Measurements from ENCODE around the gene WDR48.

WDR48 gene

GRCh38 chr3:39103324-39103693 is 51.5 kb downstream of the WDR48 start:
- no peak for DNase-seq

DNA sequence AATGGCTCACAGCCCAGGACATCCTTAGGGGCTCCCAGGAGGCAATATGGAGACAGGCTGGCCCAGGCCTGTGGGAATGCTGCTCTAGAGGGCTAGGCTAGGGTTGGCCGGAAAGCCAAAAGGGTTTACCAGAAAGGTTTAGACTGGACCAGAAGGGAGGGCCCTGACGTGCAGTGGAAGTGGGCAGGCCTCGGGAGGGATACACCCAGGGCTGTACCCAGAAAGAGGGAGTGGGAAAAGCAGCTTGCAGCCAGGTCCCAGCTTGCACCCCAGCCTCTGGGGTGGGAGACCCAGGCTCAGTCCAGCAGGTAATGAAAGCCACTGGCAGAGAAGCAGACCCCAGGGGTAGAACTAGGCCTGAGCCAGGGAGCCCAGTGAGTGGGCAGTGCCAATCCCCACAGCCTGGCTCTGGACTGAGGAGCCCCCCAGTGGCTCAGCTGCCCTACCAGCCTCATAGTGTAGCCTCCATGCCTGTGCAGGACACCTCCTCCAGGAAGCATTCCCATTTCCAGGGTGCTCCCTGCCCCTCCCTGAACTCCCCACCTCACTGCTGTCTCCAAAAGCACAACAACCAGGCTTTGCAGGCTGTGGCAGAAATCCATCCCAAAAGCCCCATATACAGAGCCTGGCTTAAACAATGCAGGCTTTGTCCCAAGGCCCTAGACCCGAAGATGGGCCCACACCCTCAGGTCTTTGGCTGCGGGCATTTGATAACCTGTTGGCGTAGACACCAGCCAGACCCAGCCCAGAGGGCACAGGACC is 52.2 kb downstream of the WDR48 start:
- no peak for DNase-seq

DNA sequence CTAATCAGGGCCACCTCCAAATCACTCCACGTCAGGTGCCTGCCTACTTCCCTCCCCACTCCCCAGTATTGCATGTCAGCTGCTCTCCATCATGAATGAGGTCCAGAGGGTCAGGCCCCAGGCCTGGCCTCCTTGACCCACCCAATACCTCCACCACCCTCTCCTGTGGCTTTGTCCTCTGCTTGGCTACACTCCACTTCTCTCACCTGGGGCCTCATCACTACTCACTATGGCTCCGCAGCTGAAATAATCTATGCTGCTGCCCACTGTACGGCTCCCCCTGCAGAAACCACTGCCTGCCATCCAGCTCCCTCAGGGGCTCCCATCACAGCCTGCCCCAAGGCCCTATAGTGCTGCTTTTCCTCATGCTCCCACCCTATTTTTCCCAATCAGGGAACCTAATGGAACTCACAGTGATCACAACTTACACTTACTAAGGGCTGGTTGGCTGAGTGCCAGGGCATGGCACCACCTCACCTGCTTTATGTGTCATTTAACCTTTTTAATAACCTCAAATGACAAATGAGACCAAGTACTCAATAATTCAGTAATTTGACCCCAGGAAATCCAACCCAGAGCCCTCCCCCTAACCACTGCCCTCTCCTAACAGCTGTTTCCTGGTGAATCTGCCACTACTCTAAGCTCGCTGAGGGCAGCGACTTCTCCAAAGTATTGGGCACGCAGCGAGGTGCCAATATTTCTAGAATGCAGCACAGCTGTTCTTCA is 53.3 kb downstream of the WDR48 start:
- DNase-seq: no peak

DNA sequence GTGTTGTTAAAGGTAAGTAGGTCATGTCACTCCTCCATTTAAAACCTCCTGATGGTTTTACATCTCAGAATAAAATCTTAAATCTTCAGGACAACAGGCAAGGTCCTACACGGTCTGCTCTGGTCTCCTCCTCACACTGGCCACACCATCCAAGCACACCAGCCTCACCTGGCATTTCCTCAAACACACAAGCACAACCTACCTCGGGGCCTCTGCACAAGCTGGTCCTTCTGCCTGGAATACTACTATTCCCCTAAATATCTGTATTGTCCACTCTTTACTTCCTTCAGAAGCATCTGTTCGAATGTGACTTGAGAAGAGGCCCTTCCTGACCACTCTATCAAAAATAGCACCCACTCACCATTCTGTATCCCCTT is 53.9 kb downstream of the WDR48 start:
- no peak for DNase-seq

- peak; percentile 33 for DNase-seq
These were observed 54.5 kb downstream of the WDR48 start for GRCh38 chr3:39106281-39106811.

GRCh38 chr3:39106851-39107387 is 55.1 kb downstream of the WDR48 start:
- DNase-seq: peak; percentile 43

GRCh38 chr3:39107388-39108199 is 55.8 kb downstream of the WDR48 start, which contains the start of the genes GORASP1 and TTC21A:
Gene GORASP1, minus strand, starts transcription at chr3:39107627. Its CDS starts 86 bp downstream, at chr3:39107541.
Gene TTC21A, plus strand, starts transcription at chr3:39107680. Its CDS starts 158 bp downstream, at chr3:39107838.
- DNase-seq: peak; percentile 84

DNA sequence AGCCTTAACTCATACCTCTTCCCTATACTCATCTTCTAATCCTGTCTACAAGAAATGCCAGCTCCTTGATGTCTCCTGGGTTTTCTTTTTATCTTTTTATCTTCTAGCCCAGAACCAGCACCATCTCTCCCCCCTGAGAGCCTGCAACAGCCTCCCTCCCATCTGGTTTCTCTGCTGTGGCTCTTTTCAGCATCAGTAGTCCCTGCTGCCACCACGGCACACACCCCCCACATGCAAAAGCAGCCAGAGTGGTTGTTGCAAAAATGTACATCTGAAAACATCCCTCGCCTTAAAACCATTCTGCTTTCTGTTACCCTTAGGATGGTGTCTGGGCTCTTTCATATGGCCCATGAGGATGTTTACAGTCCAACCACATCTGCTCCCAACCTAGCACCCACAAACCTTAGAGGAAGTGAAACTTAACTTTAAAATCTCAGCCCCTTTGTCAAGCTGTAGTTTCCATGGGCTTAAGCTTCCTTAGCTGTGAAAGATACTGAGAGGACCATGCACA is 56.4 kb downstream of the WDR48 start:
- DNase-seq: no peak

DNA sequence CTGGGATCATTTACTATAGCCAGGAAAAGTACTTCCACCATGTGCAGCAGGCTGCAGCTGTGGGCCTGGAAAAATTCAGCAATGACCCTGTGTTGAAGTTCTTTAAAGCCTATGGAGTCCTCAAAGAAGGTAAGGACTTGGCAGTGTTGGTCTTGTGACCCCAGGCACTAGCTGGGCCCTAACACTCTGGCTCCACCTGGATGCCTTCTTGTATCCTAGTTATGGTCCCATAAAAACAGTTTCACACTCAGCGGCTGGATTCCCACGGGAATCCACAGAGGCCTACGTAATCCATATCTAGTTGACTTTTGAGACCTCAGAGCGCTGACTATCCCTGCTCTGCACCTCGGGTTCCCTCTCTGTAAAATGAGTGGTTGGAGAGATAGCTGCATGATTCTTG is 57.3 kb downstream of the WDR48 start:
- DNase-seq: no peak

- no peak for DNase-seq
These were observed 58.3 kb downstream of the WDR48 start for GRCh38 chr3:39110041-39110639.

DNA sequence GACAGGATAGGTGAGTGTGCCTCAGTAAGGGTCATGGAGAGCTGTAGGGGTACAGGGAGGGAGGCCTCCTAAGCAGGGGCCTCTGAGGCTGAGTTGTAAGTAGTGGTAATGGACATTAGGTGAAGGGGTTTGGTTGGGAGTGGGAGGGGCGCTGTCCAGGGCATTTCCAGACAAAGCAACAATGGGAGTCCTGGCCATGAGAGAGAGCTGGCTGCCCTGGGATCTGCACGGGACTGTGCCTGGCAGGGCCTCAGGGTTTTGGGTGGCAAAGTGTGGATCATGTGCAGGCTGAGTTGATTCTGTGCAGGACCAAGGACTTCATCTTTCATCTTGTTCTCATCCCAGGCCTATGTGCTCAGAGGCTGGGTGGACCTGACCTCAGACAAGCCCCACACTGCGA is 60.3 kb downstream of the WDR48 start:
- DNase-seq: no peak

DNA sequence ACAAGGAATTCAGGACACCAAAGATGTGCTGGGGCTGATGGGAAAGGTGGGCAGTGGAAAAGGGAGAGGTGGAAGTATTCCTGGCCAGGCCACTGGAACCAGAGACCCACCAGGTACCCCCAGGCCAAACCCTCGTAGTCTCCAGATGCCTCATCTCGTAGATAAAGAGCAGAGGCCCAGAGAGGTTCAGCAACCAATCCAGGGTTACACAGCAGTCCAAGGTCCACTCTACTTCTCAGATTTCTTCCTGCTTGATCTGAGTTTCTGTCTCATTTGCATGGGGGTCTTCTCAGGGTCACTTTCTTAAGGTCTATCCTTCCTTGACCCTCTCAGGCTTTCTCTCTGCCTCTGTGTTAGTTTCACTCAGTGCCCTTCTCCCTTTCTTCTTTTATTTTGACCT is 60.7 kb downstream of the WDR48 start:
- DNase-seq: no peak

DNA sequence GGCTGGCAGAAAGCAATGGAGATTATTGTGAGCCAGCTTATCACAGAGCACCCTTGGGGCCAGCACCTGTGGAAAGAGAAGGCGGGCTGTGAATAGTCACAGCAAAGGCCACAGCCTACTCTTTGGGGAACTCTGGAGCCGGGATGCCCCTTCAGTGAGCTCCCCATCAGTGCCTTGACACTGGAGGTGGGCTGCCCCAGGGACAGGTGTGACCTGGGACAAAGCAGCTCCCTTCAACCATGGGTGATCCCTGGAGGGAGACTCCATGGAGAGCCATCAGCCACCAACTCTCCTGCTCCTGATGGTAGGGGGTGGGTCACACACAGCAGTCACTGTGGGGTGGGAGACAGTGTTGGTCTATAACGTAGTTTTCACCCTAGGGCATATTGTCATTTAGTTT is 61.5 kb downstream of the WDR48 start:
- no peak for DNase-seq

GRCh38 chr3:39114456-39114855 is 62.6 kb downstream of the WDR48 start:
- DNase-seq: no peak

DNA sequence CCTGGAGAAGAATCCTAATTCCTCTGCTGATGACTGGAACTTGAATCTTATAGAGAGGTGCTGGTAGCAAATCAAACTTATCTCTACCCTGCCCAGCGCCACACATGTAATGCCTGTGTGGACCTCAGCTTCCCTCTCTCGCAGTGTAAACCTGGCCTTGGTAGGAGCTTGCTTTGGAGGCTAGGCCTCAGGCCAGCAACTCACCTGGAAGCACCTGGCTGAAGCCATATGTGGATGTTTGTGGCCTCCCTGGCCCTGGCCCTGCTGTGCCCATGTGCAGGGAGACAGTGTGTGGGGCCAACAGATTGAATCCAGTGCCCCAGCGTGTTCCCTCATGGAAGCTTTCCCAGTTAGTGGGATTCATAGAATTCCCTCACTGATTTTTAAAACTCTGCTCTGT is 64.1 kb downstream of the WDR48 start:
- DNase-seq: no peak

DNA sequence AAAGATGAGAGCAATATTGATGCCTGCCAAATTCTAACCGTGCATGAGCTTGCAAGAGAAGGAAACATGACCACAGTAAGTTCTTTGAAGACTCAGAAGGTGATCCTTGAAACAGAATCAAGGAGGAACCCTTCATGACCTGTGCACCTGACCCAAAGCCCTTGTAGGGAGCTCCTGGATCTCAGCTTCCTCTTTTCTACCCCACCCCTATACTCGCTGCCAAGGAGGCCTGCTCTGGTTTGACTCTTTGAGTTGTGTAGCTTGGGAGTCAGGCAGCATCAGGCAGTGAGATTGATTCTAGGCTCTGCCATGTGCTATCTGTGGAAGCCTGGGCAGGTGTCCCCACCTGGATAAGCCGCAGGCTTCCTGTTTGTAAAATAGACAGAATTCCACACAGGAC is 66.3 kb downstream of the WDR48 start:
- no peak for DNase-seq

GRCh38 chr3:39118931-39119660 is 67.3 kb downstream of the WDR48 start:
- no peak for DNase-seq

DNA sequence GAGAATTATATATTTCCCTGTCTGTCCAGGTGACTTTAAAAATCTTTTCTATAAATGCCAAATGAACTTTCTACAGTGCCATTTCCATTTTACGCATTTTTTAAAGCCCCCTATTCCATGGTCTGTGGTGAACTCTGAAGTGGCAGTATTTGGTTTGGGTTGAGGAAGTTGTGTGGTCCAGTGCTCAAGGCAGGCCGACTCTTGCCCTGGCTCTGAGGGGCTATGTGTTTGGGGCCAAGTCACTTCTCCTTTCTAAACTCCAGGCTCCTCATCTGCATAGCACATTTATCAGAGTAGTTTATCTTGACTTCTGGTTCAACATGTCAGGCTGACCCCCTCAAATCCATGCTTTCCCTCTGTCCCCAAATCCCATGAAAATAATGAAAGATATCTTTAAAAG is 69.8 kb downstream of the WDR48 start:
- no peak for DNase-seq

- no peak for DNase-seq
These were observed 71.0 kb downstream of the WDR48 start for GRCh38 chr3:39122813-39123212.

- peak; percentile 59 for DNase-seq
These were observed 73.3 kb downstream of the WDR48 start for GRCh38 chr3:39124876-39125840.
